Central memory CD8-positive, alpha-beta T cell (primary cell): Measurements from ENCODE around the gene ARHGAP4.
A peak's percentile ranks its signal among the peaks of the same experiment; 100 is the strongest.

Experiments used
- ATAC-seq: fragments of 150-1000 bp; cut with Tn5 transposase; replicated peaks from 2 replicates; pipeline ENCODE4 v1.10.0; 2022; ENCODE audit warnings: mild to moderate bottlenecking, moderate FRiP score, moderate number of reproducible peaks; ENCODE audit not compliant: poor library complexity, severe bottlenecking; ENCODE audit errors: extremely low read depth
- DNase-seq, 2 donors: peaks; one replicate each; pipeline ENCODE4 v3.0.0; 2021; ENCODE audit warnings: low spot score in 2 of 2
- H3K27ac Mint-ChIP-seq: one replicate; pipeline ENCODE4 v1.8.0; 2022; ENCODE audit warnings: low read depth, mild to moderate bottlenecking, moderate library complexity, mixed read lengths
- H3K27me3 Mint-ChIP-seq: one replicate; pipeline ENCODE4 v1.8.0; 2022; ENCODE audit warnings: mixed read lengths
- H3K36me3 Mint-ChIP-seq: one replicate; pipeline ENCODE4 v1.8.0; 2022; ENCODE audit warnings: mild to moderate bottlenecking, moderate library complexity, mixed read lengths; ENCODE audit not compliant: insufficient read depth
- H3K4me1 Mint-ChIP-seq: one replicate; pipeline ENCODE4 v1.8.0; 2022; ENCODE audit warnings: mixed read lengths
- H3K4me3 Mint-ChIP-seq: one replicate; pipeline ENCODE4 v1.8.0; 2022; ENCODE audit warnings: mild to moderate bottlenecking, moderate library complexity, mixed read lengths
- H3K9me3 Mint-ChIP-seq: one replicate; pipeline ENCODE4 v1.8.0; 2022; ENCODE audit warnings: mixed read lengths

Gene ARHGAP4

GRCh38 chrX:153925739-153926551, at the start of gene ARHGAP4:
ARHGAP4 (minus strand) TSS chrX:153926264; CDS start chrX:153926202, 62 bp downstream.
- Mint-ChIP-seq H3K9me3 (no peaks in the 10 kb centered on the region), H3K4me1 (peaks cover 51% of the 10 kb centered on the region), H3K4me3 (peak within 1 kb of the TSS; percentile 90), H3K27ac (peak within 1 kb of the TSS; percentile 96), H3K27me3 (no peaks in the 10 kb centered on the region), H3K36me3 (peaks cover 9% of the 10 kb centered on the region)
- no peak for DNase-seq
- ATAC-seq, result no peak

GRCh38 chrX:153974726-153975286, 48.7 kb upstream of the ARHGAP4 start:
- Mint-ChIP-seq H3K4me1 (peaks cover 18% of the 10 kb centered on the region), H3K9me3 (no peaks in the 10 kb centered on the region), H3K27me3 (no peaks in the 10 kb centered on the region), H3K4me3 (peak overlapping the region; percentile 99), H3K27ac (peak overlapping the region; percentile 80), H3K36me3 (peaks cover 8% of the 10 kb centered on the region)
- DNase-seq (no peak), ATAC-seq (no peak)

GRCh38 chrX:153974003-153974725, 48.1 kb upstream of the ARHGAP4 start:
- no peak for DNase-seq
- ATAC-seq, result no peak
- H3K27ac Mint-ChIP-seq, result peak overlapping the region; percentile 80
- H3K4me3 Mint-ChIP-seq, result peak overlapping the region; percentile 99
- peaks cover 9% of the 10 kb centered on the region for H3K36me3 Mint-ChIP-seq
- H3K9me3 Mint-ChIP-seq, result no peaks in the 10 kb centered on the region
- H3K27me3 Mint-ChIP-seq, result no peaks in the 10 kb centered on the region
- peaks cover 18% of the 10 kb centered on the region for H3K4me1 Mint-ChIP-seq

GRCh38 chrX:153973127-153974002, 47.3 kb upstream of the ARHGAP4 start:
- Mint-ChIP-seq H3K27ac (peak overlapping the region; percentile 80), H3K9me3 (no peaks in the 10 kb centered on the region), H3K36me3 (peaks cover 9% of the 10 kb centered on the region), H3K4me1 (peaks cover 19% of the 10 kb centered on the region), H3K4me3 (peak overlapping the region; percentile 99), H3K27me3 (no peaks in the 10 kb centered on the region)
- ATAC-seq (no peak), DNase-seq (no peak)

GRCh38 chrX:153972368-153973126, 46.5 kb upstream of the ARHGAP4 start, which contains the start of gene TMEM187:
TMEM187 (plus strand) TSS chrX:153972754; CDS start chrX:153982063, 9,309 bp downstream.
- H3K27ac Mint-ChIP-seq, result peak within 1 kb of the TSS; percentile 99
- ATAC-seq (peak; percentile 45), DNase-seq (peak; percentile 72 to 82)
- H3K4me1 Mint-ChIP-seq, result peaks cover 27% of the 10 kb centered on the region
- no peaks in the 10 kb centered on the region for H3K9me3 Mint-ChIP-seq
- H3K36me3 Mint-ChIP-seq, result peaks cover 12% of the 10 kb centered on the region
- H3K4me3 Mint-ChIP-seq, result peak within 1 kb of the TSS; percentile 99
- H3K27me3 Mint-ChIP-seq, result no peaks in the 10 kb centered on the region

DNA sequence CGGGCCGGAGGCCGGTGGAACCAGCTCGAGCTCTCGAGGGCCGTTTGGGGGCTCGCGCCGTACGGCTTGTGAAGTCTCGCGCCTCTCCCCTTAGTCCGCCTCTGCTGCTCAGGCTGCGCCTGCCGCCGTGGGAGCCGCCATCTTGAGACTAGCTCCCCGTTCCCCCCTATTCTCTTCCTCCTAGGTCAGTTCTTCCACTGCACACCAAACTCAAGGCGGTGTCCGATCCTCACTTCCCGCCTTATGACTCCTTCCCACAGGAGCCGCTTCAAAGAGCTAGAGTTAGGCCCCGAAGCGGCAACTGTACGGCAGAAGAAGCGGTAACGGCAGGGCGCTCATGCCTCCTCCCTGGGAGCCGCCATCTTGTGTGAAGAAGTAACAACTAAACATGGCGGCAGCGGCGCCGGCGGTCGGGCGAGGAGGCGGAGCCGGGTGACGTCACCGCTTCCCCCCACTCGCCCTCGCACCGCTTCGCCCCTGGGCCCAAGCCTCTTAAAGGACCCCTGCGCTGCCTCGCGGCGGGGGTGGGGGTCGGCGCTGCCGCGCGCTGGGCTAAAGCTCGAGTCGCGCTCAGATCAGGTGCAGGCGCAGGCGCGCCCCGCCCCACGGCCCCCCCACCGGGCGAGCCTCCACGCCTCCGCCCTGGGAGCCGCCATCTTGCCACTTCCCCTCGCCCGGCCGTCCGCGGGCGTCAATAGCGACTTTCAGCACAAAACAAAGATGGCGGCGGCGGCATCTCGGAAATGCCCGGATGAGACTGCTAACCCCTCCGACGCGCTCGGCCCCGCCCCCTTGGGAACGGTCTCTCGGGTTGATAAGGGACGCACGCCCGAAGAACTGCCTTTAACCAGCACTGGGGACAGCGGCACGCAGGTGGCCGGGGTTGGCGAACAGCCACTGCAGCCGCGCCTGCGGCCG, 45.6 kb upstream of the ARHGAP4 start, which contains the start of gene HCFC1:
TSS of gene HCFC1 (minus strand) at position 369 of the 918 bp plus-strand sequence. CDS start 978 bp downstream, outside the sequence.
- DNase-seq (peak; percentile 74 to 88), ATAC-seq (peak; percentile 41)
- H3K27ac Mint-ChIP-seq, result peak within 1 kb of the TSS; percentile 99
- no peaks in the 10 kb centered on the region for H3K27me3 Mint-ChIP-seq
- peaks cover 14% of the 10 kb centered on the region for H3K36me3 Mint-ChIP-seq
- peaks cover 35% of the 10 kb centered on the region for H3K4me1 Mint-ChIP-seq
- no peaks in the 10 kb centered on the region for H3K9me3 Mint-ChIP-seq
- H3K4me3 Mint-ChIP-seq, result peak within 1 kb of the TSS; percentile 99

DNA sequence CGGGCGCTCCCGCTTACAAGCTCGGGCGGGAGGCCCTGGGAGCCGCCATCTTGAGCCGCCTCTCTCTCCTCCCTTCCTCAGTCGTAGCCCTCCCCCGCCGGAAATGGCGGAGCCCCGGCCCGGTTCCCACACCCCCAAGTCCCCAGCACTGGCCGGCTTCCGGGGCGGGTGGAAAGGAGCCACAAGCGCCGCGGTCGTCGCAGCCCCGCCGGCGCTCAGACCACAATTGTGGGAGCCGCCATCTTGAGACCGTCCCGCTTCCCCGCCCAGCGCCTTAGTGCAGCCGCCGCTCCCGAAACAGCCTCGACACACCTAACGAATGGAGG, 45.0 kb upstream of the ARHGAP4 start:
- H3K4me3 Mint-ChIP-seq, result peak overlapping the region; percentile 99
- H3K9me3 Mint-ChIP-seq, result no peaks in the 10 kb centered on the region
- DNase-seq (peak; percentile 64 to 79), ATAC-seq (peak; percentile 37)
- peak overlapping the region; percentile 99 for H3K27ac Mint-ChIP-seq
- H3K27me3 Mint-ChIP-seq, result no peaks in the 10 kb centered on the region
- peaks cover 41% of the 10 kb centered on the region for H3K4me1 Mint-ChIP-seq
- H3K36me3 Mint-ChIP-seq, result peaks cover 14% of the 10 kb centered on the region

DNA sequence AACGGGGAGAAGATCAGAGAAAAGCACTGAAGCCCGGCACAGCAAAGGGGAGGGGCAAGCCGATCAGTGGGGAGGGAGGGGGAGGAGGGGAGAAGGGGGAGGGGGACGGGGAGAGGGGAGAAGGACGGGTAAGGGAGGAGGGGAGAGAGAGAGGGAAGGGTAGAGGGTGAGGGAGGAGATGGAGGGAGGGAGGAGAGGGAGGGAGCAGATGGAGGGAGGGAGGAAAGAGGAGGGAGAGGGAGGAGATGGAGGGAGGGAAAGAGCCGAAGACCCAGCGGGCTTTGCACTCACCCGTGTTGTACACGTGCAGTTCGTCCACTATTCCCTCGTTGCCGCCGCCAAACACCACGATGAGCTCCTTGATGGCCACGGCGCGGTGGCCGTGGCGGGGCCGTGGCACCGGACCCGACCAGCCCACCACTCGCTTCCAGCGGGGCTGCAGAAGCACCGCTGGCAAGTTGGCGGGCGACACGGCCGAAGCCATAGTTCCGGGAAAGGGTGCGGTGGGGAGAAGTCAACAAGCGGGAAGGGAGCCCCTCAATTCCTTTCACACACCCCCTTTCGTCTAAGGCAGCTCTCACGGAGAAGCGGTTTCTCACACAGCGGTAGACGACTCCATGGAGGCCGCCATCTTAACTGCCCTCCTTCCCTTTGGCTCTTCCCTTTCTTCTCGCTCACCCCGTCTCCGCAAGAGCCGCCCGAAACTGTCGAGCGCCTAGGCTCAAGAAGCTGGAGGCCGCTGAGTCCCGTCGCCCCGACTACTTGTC, 44.5 kb upstream of the ARHGAP4 start:
- peak overlapping the region; percentile 99 for H3K27ac Mint-ChIP-seq
- H3K4me3 Mint-ChIP-seq, result peak overlapping the region; percentile 99
- DNase-seq, result no peak
- peaks cover 15% of the 10 kb centered on the region for H3K36me3 Mint-ChIP-seq
- peaks cover 42% of the 10 kb centered on the region for H3K4me1 Mint-ChIP-seq
- no peaks in the 10 kb centered on the region for H3K27me3 Mint-ChIP-seq
- peak; percentile 5 for ATAC-seq
- H3K9me3 Mint-ChIP-seq, result no peaks in the 10 kb centered on the region

DNA sequence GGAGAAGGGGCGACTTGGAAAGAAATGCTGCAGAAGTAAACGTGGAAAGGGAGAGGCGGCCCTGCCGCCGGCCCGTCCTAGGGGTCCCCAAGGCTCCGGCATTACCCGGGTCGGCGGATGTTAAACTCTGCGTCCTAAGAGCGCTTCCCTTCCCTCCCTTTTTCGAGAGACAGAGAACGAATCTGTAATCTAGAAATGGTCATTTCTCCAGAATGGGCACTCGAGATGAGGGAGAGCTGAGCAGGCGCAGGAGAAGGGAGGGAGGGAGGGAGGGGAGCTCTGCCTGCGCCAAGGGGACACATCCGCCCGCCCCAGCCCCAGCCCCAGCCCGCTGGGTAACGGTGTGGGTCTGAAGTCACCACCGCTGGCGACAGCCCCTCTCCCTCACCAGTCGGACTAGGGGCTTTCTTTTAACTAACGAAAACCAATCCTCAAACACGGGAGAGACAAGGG, 43.9 kb upstream of the ARHGAP4 start:
- H3K27ac Mint-ChIP-seq, result no peak overlapping the region

More for the DNA sequence above, 43.9 kb upstream of the ARHGAP4 start:
- ATAC-seq, result no peak
- Mint-ChIP-seq H3K9me3 (no peaks in the 10 kb centered on the region), H3K4me3 (peak overlapping the region; percentile 99), H3K27me3 (no peaks in the 10 kb centered on the region), H3K36me3 (peaks cover 17% of the 10 kb centered on the region), H3K4me1 (peaks cover 42% of the 10 kb centered on the region)
- DNase-seq, result no peak
